Right hindlimb (tissue), 1 donor: ENCODE measurements around the gene SEC16A.

Source experiments
- DNase-seq: peaks from one replicate; pipeline ENCODE4 v3.0.0-alpha.2; 2018

SEC16A gene

DNA sequence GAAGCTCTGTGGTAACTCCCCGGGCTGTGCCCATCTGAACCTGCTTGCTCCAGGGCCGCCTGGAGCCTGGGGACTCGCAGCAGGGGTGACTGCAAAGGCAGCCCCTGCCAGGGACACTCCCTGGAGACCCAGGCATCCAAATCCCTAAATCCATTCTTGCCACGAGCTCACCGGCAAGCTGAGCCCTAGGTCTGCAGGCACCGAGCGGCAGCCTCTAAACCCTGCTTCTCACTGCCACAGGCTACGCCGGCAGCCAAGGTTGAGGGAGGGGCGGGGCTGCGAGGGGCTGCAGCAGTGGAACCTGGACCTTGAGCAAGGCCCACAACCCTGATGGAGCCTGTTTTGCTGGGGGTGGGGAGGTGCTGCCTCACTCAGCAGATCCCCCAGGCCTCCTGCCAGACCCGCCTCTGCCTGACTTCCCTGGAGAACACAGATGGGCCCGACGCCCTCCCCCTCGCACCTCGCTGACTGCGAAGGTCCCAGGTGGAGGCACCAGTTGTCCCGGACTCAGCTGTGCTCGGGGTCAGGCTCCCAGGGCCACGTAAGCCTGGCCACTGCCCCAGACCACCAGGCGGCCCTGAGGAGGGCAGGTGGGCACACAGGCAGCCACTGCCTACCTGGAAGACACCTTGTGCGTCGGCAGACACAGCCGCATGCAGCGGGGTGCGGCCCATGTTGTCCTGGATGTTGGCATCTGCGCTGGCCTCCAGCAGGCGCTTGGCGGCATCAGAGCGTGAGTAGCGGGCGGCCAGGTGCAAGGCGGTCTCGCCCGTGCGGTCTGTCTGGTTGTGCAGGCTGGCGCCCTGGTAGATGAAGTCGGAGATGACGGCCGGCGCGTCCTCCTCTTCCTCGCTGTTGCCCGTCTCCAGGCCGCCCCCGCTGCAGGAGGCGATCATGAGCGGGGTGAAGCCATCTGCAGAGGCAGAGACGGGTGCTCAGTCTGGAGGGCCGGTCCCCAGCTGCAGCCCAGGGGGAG is 17.4 kb upstream of the SEC16A start:
- DNase-seq, result no peak

DNA sequence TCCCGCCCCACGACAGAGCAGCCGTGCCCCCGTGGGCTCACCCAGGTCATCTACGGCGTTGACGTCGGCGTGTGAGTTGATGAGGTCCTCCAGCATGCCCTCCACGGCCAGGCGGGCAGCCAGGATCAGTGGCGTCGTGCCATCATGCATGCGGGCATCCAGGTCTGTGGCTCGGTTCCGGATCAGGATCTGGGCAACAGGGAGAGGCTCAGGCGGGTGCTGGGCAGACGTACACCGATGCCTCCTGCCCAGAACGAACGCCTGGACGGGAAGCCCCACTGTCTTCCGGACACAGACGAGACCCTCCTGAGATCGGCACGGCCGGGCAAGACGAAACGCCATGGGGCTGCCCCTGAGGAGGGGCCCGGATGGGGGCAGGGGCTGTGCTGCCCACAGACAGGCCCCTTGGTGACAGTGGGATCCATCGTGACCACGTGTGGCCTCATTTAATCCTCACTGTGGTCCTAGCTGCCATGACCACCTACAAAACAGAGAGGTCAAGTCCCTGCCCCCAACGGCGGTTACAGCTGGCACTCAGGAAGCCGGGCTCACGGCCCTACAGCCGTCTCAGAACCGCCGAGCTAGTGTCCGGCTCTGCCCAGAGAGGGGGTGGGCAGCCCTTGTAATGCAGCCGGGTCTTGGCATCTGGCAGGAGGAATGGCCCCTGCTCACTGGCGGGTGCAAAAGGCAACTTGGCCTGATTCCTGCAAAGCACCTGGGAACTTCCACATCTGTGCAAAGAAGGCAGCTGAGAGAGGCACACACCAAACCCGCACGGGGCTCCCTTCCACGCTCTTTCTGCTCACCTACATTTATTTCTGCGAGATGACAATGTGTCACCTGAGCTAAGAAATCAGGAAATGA is 16.5 kb upstream of the SEC16A start:
- no peak for DNase-seq

DNA sequence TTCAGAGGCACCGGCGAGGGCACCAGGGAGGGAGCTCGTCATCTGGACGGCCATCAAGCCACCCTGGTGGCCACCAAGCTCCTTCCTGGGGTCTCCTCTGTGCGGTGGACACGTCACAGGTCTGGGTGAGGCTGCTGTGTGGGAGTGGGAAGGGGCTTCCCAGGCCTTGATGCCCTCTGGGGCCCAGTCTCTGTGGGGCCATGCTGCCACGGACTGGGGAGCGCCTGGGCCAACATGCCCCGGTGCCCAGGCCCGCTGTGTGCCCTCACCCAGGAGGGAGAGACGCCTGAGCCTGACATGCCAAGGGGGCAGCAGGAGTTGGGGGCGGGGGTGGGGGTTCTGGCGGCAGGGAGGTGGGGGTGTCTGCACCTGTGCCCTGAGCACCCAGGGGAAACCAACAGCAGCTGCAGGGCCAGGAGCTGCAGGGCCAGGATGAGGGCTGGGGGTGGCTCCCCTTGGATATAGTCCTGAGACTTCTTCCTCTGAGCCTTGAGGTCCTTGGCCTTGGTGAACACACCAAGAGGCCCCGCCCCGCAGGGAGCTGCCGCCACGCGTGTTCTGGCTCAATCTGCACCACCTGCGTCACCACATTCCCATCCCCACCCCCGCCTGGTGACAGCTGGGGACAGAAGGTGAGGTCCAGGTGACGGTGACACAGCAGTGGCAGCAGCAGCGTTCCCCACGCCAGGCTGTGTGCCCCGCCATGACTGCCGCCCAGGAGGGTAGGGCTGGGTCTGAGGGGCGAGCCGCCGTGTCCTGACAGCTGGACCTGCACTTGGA is 15.3 kb upstream of the SEC16A start:
- DNase-seq, result no peak

DNA sequence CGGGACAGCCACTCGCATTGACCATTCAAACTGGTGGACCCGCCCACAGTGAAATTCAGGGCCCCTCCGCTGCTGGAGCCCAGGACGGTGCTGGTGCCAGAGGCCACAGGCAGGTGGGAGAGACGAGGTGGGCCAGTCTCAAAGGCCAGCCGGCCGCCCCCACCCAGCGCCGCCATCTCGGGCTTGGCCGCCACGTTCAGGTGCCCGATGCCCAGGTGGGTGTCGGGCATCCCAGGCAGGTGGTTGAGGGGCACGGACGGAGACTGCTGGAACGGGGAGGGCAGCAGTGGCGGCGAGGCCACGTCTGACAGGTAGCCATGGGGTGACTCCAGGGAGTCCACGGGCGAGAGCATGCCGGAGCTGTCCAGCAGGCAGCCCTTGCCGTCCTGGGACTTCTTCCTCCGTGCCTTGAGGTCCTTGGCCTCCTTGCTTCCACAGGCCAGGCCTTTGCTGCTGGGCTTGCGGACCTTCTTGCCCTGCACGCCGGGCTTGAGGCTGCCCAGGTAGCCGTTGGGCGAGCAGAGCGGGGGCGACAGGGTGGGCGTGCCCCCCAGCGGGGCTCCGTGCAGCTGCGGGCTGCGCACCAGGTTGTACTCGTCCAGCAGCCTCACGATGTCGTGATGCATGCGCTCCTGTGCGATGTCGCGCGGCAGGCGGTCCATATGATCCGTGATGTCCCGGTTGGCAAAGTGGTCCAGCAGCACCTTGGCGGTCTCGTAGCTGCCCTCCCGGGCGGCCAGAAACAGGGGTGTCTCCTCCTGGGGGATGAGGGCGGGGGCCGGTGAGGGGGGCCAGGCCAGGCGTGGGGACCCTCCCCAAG is 14.2 kb upstream of the SEC16A start:
- DNase-seq, result no peak

DNA sequence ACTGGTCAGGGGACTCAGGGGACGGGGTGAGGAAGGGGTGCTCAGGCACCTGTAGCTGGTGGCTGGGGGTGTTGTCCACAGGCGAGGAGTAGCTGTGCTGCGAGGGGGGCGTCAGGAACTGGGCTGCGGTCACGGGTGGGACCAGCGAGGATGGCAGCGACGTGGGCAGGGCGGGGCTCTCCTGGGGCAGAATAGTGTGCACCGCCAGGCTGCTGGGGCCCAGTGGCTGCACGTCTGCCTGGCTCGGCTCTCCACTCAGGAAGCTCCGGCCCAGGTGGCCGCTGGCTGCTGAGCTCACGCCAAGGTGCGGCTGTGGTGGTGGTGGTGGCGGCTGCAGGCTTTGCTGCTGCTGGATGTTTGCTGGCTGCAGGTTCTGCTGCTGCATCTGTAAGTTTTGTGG is 13.3 kb upstream of the SEC16A start:
- DNase-seq, result no peak

DNA sequence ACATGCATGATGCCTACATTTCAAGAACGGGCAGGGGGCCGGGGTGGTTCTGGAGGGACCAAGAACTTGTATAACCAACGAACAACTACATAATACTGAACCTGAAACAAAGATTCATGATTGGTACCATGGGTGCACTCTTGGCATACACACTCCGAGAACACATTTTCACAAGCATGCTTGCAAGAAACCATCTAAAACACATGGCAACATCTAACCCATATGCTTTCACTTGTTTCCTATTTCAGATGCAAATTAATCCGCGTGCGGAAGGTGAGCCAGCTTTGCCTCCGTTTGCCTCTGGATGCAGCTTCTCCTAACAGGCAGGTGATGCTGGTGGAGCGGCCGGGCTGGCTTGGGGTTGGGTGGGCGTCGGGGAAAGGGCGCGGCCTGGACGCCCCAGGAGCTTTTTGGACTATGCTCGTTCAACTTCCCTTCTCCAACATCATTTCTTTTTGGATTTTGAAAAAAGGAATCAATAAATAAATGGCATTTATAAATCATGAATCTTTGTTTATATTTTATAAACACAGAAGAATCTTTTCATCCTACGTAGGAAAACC is 12.5 kb upstream of the SEC16A start:
- no peak for DNase-seq

DNA sequence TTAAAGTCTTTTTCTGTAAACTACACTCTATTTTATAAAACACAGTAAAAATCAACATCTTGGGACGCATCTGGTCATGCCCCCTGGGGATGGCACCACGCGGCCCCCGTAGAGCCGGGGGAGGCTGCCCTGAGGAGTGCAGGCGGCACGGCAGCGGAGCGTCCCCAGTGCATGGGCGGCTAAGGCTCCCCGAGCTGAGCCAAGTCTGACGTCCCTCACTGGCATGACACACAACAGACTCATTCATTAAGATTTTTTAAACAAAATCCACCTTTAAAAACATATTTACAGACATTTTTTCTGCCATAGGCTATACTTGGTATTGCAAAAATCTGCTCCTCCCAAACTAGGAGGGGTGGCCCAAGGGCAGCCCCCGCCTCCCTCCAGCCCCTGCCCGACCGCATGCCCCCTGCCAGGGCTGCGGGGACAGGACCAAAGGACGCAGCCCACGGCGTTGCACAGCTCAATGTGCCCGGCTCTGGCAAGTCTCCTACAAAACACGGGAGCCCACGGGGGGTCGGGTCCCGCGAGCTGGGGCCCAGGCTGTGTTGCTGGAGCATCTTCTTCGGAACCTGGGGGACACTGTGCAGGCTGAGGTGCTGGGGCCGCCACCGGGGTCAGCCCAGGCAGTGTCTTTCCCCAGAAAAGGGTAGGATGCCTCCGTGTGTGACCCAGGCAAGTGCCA is 11.8 kb upstream of the SEC16A start:
- DNase-seq, result no peak

DNA sequence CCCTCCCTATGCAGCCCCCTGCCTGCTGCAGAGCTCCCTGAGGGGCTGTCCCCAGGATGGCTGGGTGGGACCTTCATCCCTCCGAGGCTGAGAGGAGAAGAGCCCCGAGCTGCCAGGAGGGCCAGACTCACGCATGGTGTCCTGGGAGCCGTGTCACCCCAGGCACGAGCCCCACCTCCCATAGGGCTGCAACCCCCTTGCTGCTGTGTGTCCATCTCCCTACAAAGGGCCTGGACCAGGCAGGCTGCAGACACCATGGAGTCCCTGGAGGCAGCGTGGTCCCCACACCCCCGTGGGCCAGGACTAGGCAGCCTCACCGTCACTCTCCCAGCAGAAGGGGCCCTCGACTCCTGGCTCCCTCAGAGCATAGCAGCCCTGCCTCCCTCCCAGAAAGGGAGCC is 11.2 kb upstream of the SEC16A start:
- no peak for DNase-seq

DNA sequence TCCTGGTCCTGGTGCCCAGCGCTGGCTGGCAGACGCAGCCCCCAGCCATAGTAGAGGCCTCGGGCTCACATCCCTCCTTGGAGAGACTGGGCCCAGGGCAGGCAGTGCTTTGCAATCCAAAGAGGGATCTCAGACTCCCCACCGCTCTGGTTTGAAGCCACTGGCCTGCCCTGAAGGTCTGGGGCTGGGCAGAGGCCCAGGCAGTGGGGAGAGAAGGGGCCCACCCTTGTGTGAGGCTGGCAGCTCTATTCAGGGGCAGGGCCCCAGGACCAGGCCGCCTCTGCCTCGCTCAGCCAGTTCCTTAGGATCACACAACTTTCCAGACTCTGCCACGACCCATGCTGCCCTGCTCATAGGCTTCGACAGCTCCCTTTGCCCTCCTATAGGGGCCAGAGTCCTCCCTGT is 10.7 kb upstream of the SEC16A start:
- no peak for DNase-seq

DNA sequence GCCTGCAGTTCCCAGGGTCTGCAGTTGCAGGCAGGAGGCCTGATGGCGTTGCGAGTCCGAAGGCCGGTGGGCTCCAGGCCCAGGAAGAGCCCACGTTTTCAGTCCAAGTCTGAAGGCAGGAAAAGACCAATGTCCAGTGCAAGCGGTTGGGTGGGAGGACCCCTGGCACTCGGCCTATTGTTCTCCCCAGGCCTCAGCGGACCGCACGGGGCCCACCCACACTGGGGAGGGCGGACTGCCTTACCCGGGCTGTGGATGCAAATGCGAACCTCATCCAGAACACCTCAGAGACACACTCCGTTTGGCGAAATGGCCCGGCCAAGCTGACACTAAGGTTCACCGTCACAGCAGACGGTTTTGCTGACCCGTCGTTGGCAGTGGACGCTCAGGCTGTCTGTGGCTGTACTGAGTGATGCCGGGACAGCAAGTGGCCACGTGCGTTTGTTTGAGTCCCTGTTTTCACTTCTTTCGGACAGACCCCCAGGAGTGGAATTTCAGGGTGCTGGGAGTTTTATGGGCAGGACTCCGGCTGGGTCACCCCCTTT is 10.2 kb upstream of the SEC16A start:
- DNase-seq, result no peak

DNA sequence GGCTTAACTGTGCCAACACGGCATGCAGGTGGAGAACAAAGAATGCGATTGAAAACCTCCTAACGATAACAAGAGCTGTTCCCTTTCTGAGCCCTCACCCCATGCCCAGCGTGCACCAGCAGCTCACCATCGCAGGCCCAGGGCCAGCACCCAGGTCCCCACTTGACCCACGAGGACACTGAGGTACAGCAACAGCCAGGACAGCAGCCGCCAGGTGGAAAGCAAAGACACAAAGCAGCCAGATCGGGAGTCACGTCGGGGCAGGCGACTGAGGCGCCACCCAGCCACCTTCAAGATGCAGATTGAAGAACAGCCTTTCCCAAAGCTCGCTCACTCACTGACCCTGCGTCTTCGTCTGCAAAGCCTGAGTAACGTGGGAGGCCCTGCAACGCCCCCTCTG is 6.9 kb upstream of the SEC16A start:
- no peak for DNase-seq

DNA sequence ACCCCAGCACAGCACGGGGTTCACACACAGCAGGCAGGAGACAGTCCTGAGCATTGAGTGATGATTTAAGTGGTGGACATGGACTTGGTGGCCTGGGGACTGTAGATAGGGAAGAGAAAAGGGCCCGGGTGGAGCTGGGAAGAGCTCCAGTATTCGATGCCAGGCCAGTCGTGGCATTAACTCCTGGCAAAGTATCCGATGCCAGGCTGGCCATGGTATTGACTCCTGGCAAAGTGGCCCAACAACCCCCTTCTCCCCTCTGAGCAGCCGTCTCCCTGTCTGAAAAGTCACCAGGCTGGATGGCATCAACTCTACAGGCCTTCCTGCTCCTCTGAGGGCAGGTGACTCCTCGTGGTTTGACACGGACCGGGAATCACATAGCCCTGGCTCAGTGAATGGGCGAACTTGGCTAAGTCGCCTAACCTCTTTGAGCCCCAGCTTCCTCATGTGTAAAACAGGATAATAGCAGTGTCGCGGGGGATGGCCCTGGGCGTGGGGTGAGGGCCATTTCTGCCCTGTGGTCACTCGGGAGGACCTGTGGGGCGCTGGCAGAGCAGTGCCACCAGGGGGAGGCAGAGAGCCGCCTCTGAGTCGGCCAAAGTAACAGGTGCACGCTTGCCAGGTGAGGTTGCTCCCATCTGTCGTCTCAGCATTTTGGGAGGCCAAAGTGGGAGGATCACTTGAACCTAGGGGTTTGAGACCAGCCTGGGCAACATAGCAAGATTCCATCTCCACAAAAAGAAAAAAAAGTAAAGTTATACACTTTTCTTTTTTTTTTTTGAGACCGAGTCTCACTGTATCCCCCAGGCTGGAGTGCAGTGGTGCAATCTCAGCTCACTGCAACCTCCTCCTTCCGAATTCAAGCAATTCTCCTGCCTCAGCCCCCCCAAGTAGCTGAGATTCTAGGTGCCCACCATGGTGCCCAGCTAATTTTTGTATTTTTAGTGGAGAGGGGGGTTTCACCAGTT is 5.7 kb upstream of the SEC16A start:
- DNase-seq, result peak; percentile 72

DNA sequence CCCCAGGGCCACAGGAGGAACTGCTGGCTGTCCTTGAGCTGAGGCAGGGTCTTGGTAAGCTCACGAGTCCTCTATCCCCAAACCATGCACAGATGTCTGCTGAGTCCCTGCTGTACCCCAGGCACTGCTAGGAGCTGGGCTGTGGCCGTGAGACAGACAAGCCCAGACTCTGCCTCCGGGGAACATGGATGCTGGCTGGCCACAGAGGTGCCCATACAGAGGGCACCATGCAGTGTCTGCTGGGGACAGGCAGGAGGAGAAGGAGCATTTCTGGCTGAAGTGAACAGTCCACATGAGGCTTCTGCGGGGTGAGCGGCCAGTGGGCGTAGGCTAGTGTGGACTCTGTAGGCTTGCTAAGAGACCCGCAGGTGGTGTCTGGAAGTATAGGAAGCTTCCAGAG is 4.8 kb upstream of the SEC16A start:
- no peak for DNase-seq

DNA sequence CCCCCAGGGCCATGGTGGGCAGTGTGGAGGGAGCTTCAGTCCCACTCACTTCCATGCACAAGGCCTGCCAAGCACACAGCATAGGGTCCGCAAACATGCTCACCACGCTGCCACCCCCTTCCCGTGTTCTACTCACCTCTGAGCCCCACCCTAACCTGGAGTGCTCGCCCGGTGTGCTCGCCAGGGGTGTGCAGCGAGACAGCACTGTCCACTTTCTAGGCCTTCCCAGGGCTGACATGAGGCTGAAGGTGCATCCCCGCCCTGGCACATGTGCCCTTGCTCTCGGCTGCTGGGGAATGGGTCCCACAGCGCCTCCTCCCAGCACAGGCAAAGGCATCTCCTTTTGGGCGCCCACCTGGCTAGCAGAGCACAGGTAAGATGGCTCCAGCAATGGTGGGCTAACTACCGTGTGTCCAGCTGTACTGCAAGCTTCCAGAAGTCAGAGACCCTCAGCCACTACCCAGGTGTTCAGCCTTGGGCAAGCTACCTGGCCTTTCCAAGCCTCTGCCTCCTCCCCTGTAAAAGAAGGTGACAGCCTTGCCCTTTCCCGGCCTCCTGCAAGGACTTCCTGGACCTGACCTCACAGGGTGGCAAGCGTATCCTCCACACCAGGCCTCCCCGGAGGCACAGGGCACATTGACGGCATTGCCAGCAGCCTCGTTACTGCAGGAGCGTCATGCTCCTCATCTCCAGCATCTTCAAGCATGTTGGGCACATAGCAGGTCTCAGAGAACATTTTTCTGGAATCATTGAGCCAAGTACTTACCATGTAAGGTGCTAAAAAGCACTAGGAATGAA is 4.2 kb upstream of the SEC16A start:
- no peak for DNase-seq

DNA sequence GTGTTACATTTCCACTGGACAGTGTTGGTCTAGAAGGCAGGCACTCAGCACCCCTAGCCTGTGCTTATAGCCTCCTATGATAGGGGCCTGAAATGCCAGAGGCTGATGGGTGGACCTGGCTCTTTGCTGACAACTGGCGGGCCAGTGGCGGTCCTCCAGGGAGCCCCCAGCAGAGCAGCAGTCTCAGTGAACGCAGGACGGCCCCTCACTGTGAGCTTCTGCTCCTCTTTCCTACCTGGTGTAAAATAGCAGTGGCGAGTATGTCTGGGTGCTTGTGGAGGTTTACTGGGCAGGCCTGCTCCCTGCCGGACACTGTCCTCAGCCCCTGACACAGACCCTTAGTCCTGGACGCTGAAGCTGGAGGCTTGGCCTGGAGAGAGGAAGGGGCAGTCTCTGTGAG is 3.3 kb upstream of the SEC16A start:
- DNase-seq, result no peak

DNA sequence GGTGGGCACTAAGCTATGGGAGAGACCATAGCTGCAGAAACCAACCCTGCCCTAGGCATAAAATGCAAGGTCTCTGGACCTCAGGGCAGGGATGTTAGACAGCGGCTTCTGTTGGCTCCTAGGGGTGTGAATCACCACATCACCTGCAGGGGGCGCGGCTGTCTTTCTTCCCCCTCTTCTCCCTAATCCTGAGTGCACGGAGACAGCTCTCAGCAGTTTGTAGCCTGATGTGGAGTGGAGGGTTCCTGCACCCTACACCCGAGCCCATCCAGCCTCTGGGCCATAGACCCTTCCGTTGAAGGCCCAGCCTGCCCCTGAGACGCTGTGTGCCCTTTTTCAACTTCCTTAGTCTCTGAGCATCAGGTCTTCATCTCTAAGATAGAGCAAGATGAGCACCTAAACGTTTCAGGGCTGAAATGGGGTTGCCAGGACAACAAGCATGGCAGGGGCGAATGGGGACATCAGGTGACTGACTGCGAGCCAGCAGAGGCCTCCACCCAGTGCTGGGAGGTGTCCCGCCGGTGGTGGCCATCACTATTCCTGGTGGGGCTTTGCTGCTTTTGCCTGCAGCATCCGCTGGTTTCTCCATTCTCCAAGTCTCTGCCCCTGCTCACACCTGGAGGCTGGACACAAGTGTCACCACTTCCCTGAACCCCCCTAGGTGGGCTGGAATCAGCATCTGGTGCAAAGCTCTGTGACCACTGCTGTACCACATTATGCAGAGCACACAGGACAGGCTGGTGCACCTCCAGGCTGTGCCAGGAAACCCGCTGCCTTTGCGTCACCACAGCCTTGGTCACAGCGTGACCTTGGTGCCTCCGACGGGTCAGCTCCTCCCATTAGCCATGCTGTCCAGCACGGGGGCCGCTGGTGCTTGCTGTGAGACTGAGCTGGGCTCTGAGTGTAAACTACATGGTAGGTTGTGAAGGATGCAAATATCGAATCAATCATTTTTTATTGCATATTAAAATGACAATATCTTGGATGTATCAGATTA is 2.5 kb upstream of the SEC16A start:
- DNase-seq, result peak; percentile 88
